ENCODE results near the gene TTC28.
"Not testable (repeated sequence)": the region's sequence is repeated elsewhere in the genome, so short reads cannot be mapped to it uniquely, and the experiment has no call there.

The TTC28 gene

DNA sequence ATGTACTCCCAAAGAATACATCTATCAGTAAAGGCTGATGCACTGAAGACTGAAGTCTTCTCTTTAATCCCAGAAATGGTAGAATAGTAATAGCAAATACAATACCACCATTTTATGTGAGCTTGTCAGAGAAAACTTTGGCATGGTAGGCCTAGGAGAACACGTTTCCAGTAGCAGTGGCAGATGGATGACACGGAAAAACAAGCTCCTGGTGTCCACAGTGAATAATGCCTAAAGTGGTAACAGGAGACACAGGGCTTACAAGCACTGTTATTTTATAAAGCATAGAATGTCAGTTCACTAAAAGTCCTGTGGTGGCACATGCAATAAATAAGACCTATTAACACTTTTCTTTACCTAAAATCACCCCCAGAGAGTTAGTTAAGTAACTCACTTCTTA is 277.6 kb downstream of the TTC28 start:
- DNase-seq = no peak

DNA sequence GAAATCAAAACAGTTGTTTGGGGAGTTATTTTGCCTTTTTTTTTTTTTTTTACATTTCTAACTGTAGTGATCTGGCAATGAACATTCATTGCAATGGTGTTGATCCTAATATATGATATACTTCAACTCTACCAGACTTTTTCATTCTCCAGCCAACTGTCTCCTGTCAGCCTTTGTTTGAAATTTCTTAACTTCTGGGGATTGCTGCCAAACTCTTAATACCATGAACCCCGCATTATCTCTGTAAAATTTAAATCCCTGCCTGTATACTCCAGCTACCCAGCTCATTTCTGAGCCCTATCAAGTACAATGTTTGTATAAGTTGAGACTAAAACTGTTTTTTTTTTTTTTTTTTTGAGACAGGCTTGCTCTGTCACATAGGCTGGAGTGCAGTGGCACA is 280.7 kb downstream of the TTC28 start:
- no peak for DNase-seq

GRCh38 chr22:28398355-28398754 is 281.3 kb downstream of the TTC28 start:
- no peak for DNase-seq

GRCh38 chr22:28397306-28397705 is 282.3 kb downstream of the TTC28 start:
- DNase-seq = no peak

DNA sequence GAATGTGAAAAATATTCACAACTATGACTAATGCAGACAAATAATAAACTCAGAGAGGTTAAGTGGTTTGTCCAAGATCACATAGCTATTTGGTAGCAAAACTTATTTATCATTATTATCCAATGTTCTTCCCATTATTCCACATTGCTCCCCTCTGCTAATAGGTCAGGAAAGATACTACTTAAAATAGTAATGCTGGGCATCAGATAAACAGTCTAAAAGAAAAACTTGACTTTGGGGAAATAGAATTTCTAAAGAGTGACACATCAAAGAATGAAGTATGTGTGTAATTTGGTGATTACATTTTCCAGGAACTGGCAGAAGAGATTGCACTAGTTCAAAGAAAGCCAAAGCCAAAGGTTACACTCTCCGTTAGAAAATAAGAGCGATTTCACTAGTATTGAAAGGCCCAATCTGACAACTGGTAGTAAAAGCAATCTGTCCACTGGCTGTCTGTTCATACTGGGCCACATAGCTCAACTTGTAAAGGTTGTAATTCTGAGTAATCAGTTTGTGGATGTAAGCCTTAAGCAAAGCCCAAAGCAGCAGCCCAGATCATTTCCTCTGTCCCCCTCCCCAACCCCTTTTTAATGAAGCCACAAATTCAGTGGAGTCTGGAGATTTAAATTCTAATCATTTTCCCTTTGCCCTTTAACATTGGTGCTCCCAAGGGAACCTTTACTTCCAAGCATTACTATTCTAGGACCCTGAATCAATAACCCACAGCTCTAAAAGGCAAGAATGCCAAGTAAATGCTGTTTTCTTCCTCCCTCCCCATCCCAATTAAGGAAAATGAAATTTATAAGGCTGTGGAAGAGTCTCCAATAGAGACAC is 283.5 kb downstream of the TTC28 start:
- no peak for DNase-seq

DNA sequence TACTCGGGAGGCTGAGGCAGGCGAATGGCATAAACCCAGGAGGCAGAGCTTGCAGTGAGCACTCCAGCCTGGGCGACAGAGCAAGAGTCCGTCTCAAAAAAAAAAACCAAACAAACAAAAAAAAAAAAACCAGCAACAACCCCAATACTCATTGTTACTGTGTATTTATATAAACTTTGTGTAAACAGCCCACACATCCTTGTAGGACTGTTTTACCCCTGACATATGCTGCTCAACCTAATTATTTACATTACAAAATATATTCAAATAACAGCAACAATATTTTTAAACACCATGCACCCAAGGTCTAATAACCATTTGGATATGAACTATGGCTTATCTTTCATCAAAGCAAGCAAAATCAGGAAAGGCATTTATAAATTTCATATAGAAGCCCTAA is 284.1 kb downstream of the TTC28 start:
- DNase-seq = no peak

- no peak for DNase-seq
Measured at GRCh38 chr22:28394513-28395110, 285.0 kb downstream of the TTC28 start.

- DNase-seq = no peak
Measured at GRCh38 chr22:28381429-28382167, 298.0 kb downstream of the TTC28 start.

- DNase-seq = no peak
Measured at GRCh38 chr22:28379951-28380350, 299.7 kb downstream of the TTC28 start.

DNA sequence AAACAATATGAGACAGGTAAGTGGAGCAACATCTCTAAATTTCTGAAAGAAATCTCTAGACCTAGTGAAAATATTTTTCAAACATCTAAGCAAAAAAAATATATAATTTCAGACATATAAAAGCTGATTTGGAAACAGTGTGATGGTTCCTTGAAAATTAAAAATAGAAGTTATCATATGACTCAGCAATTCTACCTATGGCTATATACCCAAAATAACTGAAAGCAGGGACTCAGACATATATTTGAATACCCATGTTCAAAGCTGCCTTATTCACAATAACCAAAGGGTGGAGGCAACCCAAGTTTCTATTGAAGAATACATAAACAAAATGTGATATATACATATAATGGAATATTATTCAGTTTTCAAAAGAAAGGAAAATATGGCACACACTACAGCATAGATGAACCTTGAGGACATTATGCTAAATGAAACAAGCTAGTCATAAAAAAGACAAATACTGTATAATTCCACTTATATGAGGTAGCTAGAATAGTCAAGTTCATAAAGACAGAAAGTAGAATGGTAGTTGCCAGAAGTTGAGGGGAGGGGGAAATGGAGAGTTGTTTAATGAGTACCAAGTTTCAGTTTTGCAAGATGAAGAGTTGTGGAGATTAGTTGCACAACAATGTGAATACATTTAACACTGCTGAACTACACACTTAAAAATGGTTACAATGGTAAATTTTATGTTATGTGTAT is 300.4 kb downstream of the TTC28 start:
- DNase-seq = no peak

- no peak for DNase-seq
Measured at GRCh38 chr22:28375761-28376534, 303.7 kb downstream of the TTC28 start.

- DNase-seq = peak; percentile 52 to 54
Measured at GRCh38 chr22:28373831-28374230, 305.8 kb downstream of the TTC28 start.

DNA sequence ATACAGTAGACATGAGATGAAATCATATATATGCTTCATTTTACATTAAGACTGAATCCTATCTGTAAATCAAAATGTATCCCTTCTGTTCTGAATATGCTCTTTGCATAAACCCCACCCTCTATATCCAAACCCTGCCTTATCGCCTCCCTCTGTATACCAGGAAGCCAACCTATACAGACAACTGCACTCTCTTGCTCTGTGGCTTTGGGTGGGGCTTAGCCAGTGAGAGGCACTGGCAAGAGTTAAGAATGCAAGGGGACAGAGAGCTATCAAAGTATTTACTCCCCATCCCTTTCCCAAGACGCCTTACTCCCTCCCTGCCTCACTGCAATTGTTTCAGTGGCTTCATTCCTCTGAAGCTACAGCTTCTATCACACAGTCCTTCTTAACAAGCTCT is 309.8 kb downstream of the TTC28 start:
- DNase-seq = peak; percentile 57 to 72

- no peak for DNase-seq
Measured at GRCh38 chr22:28366856-28367255, 312.8 kb downstream of the TTC28 start.

DNA sequence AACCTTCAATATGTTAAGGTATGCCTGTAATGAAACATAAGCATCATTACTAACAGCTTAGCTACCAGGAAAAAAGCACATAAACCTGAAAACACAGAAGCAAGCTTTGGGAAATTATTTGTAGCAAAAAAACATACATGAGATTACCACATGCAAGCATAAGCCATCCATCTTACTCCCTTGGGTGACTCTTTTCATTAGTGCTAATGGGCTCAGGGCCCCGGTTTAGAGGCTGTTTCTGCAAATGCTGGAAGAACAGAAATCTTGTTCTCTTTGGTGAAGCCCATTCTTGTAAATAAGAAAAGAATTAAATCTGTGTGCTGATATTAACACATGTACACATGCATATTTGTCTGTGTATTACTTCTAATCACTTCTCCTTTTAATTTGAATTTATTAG is 314.3 kb downstream of the TTC28 start:
- DNase-seq = no peak

GRCh38 chr22:28364105-28364504 is 315.5 kb downstream of the TTC28 start:
- not testable (repeated sequence) for DNase-seq

DNA sequence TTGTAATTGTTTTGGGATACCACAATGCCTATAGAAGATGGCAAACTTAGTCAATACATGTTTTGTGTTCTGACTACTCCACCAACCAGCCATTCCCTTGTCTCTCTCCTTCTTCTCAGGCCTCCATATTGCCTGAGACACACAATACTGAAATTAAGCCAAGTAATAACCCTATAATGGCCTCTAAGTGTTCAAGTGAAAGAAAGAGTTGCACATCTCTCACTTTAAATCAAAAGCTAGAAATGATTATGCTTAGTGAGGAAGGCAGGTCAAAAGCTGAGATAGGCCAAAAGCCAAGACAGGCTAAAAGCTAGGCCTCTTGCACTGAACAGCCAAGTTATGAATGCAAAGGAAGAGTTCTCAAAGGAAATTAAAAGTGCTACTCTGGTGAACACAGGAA is 318.7 kb downstream of the TTC28 start:
- DNase-seq = no peak

GRCh38 chr22:28358312-28358711 is 321.3 kb downstream of the TTC28 start:
- no peak for DNase-seq

DNA sequence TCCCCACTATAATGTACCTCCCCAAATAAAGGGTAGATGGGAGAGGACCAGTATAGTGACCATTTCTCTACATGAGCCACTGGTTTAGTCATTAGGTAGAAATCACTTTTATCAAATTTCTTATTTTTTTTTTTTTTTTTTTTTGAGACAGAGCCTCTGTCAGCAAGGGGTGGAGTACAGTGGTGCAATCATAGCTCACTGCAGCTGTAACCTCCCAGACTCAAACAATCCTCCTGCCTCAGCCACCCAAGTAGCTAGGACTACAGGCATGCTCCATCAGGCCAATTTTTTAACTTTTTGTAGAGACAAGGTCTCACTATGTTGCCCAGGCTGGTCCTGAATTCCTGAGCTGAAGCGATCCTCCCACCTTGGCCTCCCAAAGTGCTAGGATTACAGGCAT is 322.4 kb downstream of the TTC28 start:
- no peak for DNase-seq

GRCh38 chr22:28351476-28351875 is 328.2 kb downstream of the TTC28 start:
- no peak for DNase-seq

- DNase-seq = no peak
Measured at GRCh38 chr22:28348613-28349609, 330.7 kb downstream of the TTC28 start.

All from Kasumi-1 (cell line).